A549 treated with AZD2906 at 1 μM for 4 hours (cell line): ENCODE results near the gene OPTN. TPM values are rescaled to one million over a fixed set of nuclear protein-coding genes. Genes with fewer than 3 reads are reported as not detected.

ENCODE experiments used
- total RNA-seq: library from RNA; stranded (reverse); fragments of 200-300 nt; extraction: Qiagen RNA extraction; gene quantifications from 5 replicates; pipeline ENCODE4 v1.2.3, GENCODE V29; 2022

Gene OPTN
- 46.8 to 58.7 TPM (median 55.7 TPM) in 5 replicates for total RNA-seq

DNA sequence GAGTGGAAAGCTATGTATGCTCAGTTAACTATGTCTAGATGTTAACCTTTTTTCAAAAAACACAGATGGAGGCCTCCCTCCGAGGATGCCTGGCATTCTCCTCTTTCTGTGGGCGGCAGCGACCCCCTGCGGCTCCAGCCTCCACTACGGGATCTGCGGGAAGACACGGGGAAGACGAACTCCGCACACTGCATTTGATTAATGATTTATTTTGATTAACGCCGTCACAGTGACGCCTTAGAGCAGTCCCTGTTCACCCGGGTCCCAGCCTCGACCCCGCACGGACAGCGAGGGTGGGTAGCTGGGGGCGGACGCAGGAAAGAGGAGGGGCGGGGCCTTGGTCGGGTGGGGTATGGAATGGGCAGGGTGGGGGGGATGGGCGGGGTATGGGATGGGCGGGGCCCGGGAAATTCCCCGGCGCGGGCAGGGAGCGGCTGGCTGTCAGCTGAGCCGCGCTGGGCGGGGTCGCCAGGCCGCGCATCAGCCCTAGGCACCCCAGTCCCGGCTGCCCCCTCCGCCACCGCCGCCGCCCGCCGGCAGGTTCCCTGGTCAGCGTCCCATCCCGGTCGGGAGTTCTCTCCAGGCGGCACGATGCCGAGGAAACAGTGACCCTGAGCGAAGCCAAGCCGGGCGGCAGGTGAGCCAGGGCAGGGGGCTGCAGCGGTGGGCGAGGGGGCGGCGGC is at the start of gene OPTN:
Gene OPTN, plus strand, starts transcription at position 498 of the 683 bp plus-strand sequence. CDS start 8,960 bp downstream, outside the sequence.

DNA sequence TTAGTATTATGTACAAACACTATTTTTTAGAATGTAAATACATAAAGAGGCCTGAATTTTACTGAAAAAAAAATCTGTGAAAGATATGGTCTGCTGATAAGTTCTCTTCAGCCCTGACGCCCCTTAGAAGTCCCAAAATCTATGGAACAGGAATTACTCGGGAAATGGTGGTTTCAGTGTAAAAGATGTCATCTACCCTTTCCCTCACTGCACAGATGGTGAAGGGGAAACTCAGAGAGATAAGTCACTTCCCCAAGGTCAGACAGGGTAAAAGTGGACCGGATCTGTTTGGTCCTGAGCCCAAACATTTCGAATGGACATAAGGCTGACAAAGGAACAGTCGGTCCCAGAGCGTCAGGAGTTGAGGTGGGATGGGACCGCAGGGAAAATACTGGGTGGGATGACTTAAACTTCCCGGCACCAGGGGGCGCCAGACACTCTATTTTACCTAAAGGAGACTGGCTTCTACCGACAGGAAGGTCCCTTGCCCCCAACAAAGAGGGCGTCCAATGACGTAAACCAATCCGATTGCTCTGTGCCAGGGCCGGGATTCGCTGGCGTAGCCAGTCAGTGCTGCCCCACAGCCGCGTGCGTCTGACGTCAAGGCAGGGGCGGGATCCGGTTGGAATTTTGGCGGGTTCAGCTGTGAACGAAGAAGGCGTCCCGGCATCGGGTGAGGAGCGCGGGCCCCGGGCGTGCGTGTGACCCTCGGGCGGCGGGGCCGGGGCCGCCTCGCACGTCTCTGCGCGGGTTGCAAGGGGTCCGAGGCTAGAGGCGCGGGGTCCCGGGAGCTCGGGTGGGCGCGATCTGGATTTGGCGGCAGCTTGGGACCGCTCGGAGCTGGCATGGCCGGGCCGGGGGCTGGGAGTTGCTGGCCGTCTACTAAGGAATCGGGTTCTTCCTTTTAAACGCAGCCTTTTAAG is 61.2 kb downstream of the OPTN start, which contains the start of gene MCM10:
Gene MCM10, plus strand, starts transcription at position 625 of the 923 bp plus-strand sequence. CDS start 2,645 bp downstream, outside the sequence.

Other genes starting within 250 kb of the OPTN start
- gene CCDC3, start 98.5 kb upstream of the OPTN start, total RNA-seq, result 1.0 to 1.4 TPM (median 1.2 TPM) in 5 replicates
- gene MCM10, start 61.4 kb downstream of the OPTN start, total RNA-seq, result 17.9 to 24.7 TPM (median 20.1 TPM) in 5 replicates
- not detected in 5 replicates for gene UCMA, start 134.2 kb downstream of the OPTN start, total RNA-seq
- gene PHYH, start 199.9 kb downstream of the OPTN start, total RNA-seq, result 28.7 to 36.6 TPM (median 31.0 TPM) in 5 replicates
- 56.9 to 79.8 TPM (median 63.2 TPM) in 5 replicates for gene SEPHS1, start 248.1 kb downstream of the OPTN start, total RNA-seq